A673 (cell line): ENCODE data around the gene RAB11B. TPM values are rescaled to one million over a fixed set of nuclear protein-coding genes. Genes with fewer than 3 reads are reported as not detected.
"Not testable (repeated sequence)": the region's sequence is repeated elsewhere in the genome, so short reads cannot be mapped to it uniquely, and the experiment has no call there.

ENCODE experiments used
- Bru-seq: library from RNA; stranded (reverse); fragments of 400-500 nt; gene quantifications from one replicate; lab custom pipeline; 2021; lab: Mats Ljungman, UMichigan
- BruChase-seq, 2 experiments: library from RNA; stranded (reverse); fragments of 400-500 nt; gene quantifications; one replicate each; lab custom pipeline; 2021; lab: Mats Ljungman, UMichigan
- BruUV-seq: library from RNA; stranded (reverse); fragments of 400-500 nt; replicated peaks from 2 replicates; lab custom pipeline; 2021; lab: Mats Ljungman, UMichigan
- CTCF ChIA-PET: fragments of 300-600 bp; sonication (Branson Sonifier 250); formaldehyde crosslinking; loops from one replicate; lab custom pipeline; 2022; ENCODE audit warnings: antibody characterized with exemption; lab: Charles Lee
- POLR2A ChIA-PET: fragments of 300-600 bp; sonication (Branson Sonifier 250); formaldehyde crosslinking; loops from one replicate; lab custom pipeline; 2022; ENCODE audit warnings: antibody characterized with exemption; ENCODE audit not compliant: low non-redundant PET; lab: Charles Lee
- DNase-seq: peaks from one replicate; pipeline ENCODE4 v3.0.0-alpha.2; 2015; ENCODE audit warnings: low spot score
- H3K27ac ChIP-seq: fragments of 200-600 bp; sonication (generic); 2 replicates; pipeline ENCODE4 v1.5.1; 2016; ENCODE audit warnings: mixed run types, low read depth, mild to moderate bottlenecking, mixed read lengths, antibody characterized with exemption, low read length; ENCODE audit not compliant: poor library complexity, severe bottlenecking
- H3K27me3 ChIP-seq: fragments of 200-600 bp; sonication (generic); replicated peaks from 2 replicates; pipeline ENCODE4 v1.6.1; 2017; ENCODE audit warnings: mixed run types, low read depth, mild to moderate bottlenecking, mixed read lengths, antibody characterized with exemption, low read length; ENCODE audit not compliant: insufficient read depth, poor library complexity
- H3K36me3 ChIP-seq: fragments of 200-600 bp; sonication (generic); 2 replicates; pipeline ENCODE4 v1.6.1; 2016; ENCODE audit warnings: mixed run types, mild to moderate bottlenecking, mixed read lengths, antibody characterized with exemption, low read length; ENCODE audit not compliant: insufficient read depth, poor library complexity, severe bottlenecking
- H3K4me1 ChIP-seq: fragments of 200-600 bp; sonication (generic); 2 replicates; pipeline ENCODE4 v1.6.1; 2017; ENCODE audit warnings: mixed run types, mild to moderate bottlenecking, mixed read lengths, antibody characterized with exemption, low read length; ENCODE audit not compliant: insufficient read depth, poor library complexity, severe bottlenecking
- H3K4me3 ChIP-seq: fragments of 200-600 bp; sonication (generic); 2 replicates; pipeline ENCODE4 v1.5.1; 2016; ENCODE audit warnings: low read depth, mixed run types, mild to moderate bottlenecking, mixed read lengths, low read length; ENCODE audit not compliant: poor library complexity, severe bottlenecking
- H3K9me3 ChIP-seq: fragments of 200-600 bp; sonication (generic); 2 replicates; pipeline ENCODE4 v1.6.1; 2016; ENCODE audit warnings: mixed run types, low read depth, mild to moderate bottlenecking, mixed read lengths, antibody characterized with exemption, low read length; ENCODE audit not compliant: poor library complexity, severe bottlenecking
- EZH2 ChIP-seq: fragments of 200-600 bp; sonication (generic); IDR thresholded peaks from 2 replicates; pipeline ENCODE4 v1.6.1; 2017; ENCODE audit warnings: borderline replicate concordance, low read depth, mild to moderate bottlenecking, mixed read lengths, antibody characterized with exemption, low read length; ENCODE audit not compliant: poor library complexity, severe bottlenecking
- intact Hi-C: fragments of 100-400 bp; cut with micrococcal nuclease; formaldehyde crosslinking; loops from one replicate; pipeline ENCODE4 v1.10.0; 2022; ENCODE audit not compliant: unreplicated experiment
- long read RNA-seq: library from polyadenylated mRNA; stranded (forward); transcript quantifications from one replicate; pipeline ENCODE4 v2.0.0, GENCODE V29; 2022
- total RNA-seq: library from RNA; stranded (reverse); gene quantifications from 2 replicates; pipeline ENCODE4 v1.2.3, GENCODE V29; 2021
- TF ChIP-seq, protein P1 (sequence below): fragments of 300-800, 200-600 bp; sonication (generic); conservative IDR thresholded peaks from 2 replicates; pipeline ENCODE4 v1.5.1; 2017; ENCODE audit warnings: low read depth, mild to moderate bottlenecking, antibody characterized with exemption, low read length, moderate library complexity, mixed read lengths

RAB11B gene
- total RNA-seq: 88.7 and 91.4 TPM in 2 replicates
- percentile 63 among the genes with signal in this experiment for Bru-seq, nascent RNA
- percentile 62 among the genes with signal in this experiment for BruChase-seq, experiment 1, labeled RNA remaining after a 2-hour chase
- BruChase-seq, experiment 2, labeled RNA remaining after a 6-hour chase: percentile 78 among the genes with signal in this experiment
- long read RNA-seq, transcript RAB11B-202 (4 exons, 894 nt): minor isoform, 38 of 273 reads
- long read RNA-seq, transcript RAB11B-201 (5 exons, 1,751 nt): major isoform, 216 of 273 reads
- long read RNA-seq, partial matches to known transcripts: 7 of 273 reads
- long read RNA-seq, other reads (novel, unspliced or antisense): 12 of 273 reads

DNA sequence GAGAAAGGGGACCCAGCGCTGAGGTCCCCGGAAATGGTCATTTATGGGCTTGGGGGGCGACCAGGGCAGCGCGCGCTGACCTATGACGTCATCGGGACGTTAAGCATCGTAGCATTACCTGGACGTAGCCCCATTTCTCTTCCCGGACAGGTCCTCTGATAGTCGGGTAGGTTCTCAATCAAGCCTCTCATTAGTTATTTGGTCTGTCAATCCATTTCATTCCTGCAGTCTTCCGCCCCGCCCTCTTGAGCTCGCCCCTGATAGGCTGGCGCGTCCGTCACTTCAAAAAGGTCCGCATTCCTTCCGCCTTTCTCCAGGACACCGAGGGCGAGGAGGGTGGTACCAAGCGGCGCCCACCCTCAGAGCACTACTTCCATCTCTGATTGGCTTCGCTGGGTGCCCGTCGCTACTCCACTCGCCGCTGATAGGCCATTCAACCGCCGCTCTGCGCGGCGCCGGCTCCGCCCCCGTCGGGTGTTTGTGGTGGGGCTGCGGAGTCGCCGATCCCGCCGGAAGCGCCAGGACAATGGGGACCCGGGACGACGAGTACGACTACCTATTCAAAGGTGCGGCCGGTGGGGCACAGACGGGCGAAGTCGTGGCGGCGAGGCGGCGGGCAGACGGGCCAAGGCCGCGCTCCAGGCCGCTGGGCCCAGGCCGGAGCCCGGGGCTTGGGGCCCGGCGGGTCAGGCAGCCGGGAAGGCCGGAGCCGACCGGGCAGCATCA, at the start of gene RAB11B:
Gene RAB11B, plus strand, starts transcription at position 470 of the 726 bp plus-strand sequence. Its CDS starts 57 bp downstream, at position 527.
- no TSS peak for BruUV-seq
- Histone ChIP-seq H3K4me1 (peaks cover 5% of the 10 kb centered on the region), H3K4me3 (peak within 1 kb of the TSS; percentile 91), H3K27ac (peak within 1 kb of the TSS; percentile 100), H3K36me3 (no peaks in the 10 kb centered on the region), H3K9me3 (no peaks in the 10 kb centered on the region), H3K27me3 (no peaks in the 10 kb centered on the region)
- TF ChIP-seq, protein P1, sequence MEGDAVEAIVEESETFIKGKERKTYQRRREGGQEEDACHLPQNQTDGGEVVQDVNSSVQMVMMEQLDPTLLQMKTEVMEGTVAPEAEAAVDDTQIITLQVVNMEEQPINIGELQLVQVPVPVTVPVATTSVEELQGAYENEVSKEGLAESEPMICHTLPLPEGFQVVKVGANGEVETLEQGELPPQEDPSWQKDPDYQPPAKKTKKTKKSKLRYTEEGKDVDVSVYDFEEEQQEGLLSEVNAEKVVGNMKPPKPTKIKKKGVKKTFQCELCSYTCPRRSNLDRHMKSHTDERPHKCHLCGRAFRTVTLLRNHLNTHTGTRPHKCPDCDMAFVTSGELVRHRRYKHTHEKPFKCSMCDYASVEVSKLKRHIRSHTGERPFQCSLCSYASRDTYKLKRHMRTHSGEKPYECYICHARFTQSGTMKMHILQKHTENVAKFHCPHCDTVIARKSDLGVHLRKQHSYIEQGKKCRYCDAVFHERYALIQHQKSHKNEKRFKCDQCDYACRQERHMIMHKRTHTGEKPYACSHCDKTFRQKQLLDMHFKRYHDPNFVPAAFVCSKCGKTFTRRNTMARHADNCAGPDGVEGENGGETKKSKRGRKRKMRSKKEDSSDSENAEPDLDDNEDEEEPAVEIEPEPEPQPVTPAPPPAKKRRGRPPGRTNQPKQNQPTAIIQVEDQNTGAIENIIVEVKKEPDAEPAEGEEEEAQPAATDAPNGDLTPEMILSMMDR: no peak
- TF ChIP-seq EZH2: no peak
- peak; percentile 100 for DNase-seq
- intact Hi-C loops: no loop called here
- POLR2A ChIA-PET: no interaction called here
- CTCF ChIA-PET: interaction anchor here (0.6 to 1.3 kb wide), 7 partner anchors 23 to 994 kb away, joined by 3 to 9 read pairs (median 5); partner anchors contain the start of gene MARCHF2

DNA sequence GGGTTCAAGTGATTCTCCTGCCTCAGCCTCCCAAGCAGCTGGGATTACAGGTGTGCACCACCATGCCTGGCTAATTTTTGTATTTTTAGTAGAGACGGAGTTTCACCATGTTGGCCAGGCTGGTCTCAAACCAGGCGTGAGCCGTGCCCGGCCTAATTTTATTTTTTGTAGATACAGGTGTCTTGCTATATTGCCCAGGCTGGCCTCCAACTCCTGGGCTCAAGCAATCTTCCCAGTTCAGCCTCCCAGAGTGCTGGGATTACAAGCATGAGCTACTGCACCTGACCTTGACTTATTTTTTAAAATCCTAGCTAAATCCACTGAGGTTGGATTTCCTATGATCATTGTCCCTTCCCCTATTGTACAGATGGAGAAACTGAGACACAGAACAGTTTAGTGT, 48.7 kb upstream of the RAB11B start:
- POLR2A ChIA-PET: interaction anchor here (0.6 kb wide), 1 partner anchor 15 kb away, joined by 4 read pairs; no protein-coding TSS in a partner anchor
- H3K4me3 ChIP-seq, H3K4me1 ChIP-seq, H3K9me3 ChIP-seq, CTCF ChIA-PET, BruUV-seq, intact Hi-C loops, DNase-seq, H3K27ac ChIP-seq, H3K36me3 ChIP-seq, H3K27me3 ChIP-seq: not testable (repeated sequence)

DNA sequence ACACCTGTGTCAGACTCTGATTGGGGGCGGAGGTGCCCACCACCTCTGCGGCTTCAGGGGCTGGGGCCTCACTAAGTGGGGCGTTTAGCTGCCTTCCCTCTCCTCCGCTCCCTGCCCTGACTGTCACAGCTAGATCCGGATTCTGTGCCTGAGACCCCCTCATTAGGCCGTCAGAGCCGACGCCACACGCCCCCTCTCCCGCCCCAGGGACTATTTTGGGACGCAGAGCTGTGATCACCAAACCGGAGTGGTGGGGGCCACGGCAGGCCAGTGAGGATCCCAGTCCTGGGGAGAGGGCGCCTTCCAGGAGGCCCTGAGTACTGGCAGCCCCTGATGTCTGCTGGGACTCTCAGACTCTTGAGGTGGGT, 47.9 kb upstream of the RAB11B start:
- ChIA-PET CTCF (no interaction called here), POLR2A (no interaction called here)
- Histone ChIP-seq H3K4me3 (peak overlapping the region; percentile 55), H3K27me3 (no peaks in the 10 kb centered on the region), H3K4me1 (no peaks in the 10 kb centered on the region), H3K36me3 (no peaks in the 10 kb centered on the region), H3K9me3 (no peaks in the 10 kb centered on the region), H3K27ac (no peak overlapping the region)
- intact Hi-C loops: no loop called here
- TF ChIP-seq, protein P1: no peak
- TF ChIP-seq EZH2: no peak
- no peak for DNase-seq
- BruUV-seq: no TSS peak
